ENCODE results near the gene TMEM267.
"Not testable (repeated sequence)": the region's sequence is repeated elsewhere in the genome, so short reads cannot be mapped to it uniquely, and the experiment has no call there.

The TMEM267 gene

GRCh38 chr5:43461066-43461465 is 22.6 kb downstream of the TMEM267 start:
- TF ChIP-seq CTCF (IDR thresholded peaks at IDR 0.05; ENCODE audit: control insufficient read depth, insufficient read depth, low read depth, low read length, missing control alignments), result no peak
- H3K4me3 ChIP-seq (ENCODE audit: control insufficient read depth, low read depth, low read length), result no peak overlapping the region
- DNase-seq (ENCODE audit: low read depth), result no peak

- no peak for TF ChIP-seq CTCF (IDR thresholded peaks at IDR 0.05; ENCODE audit: control insufficient read depth, insufficient read depth, low read depth, low read length, missing control alignments)
- no peak for DNase-seq (ENCODE audit: low read depth)
- H3K4me3 ChIP-seq (ENCODE audit: control insufficient read depth, low read depth, low read length), result no peak overlapping the region
Measured at GRCh38 chr5:43456556-43456955, 27.1 kb downstream of the TMEM267 start.

GRCh38 chr5:43441575-43441974 is 42.1 kb downstream of the TMEM267 start:
- DNase-seq (ENCODE audit: low read depth), result not testable (repeated sequence)

GRCh38 chr5:43437062-43437660 is 46.5 kb downstream of the TMEM267 start:
- no peak for TF ChIP-seq CTCF (IDR thresholded peaks at IDR 0.05; ENCODE audit: control insufficient read depth, insufficient read depth, low read depth, low read length, missing control alignments)
- no peak for DNase-seq (ENCODE audit: low read depth)
- no peak overlapping the region for H3K4me3 ChIP-seq (ENCODE audit: control insufficient read depth, low read depth, low read length)

More at GRCh38 chr5:43441575-43441974, 42.1 kb downstream of the TMEM267 start:
- H3K4me3 ChIP-seq (ENCODE audit: control insufficient read depth, low read depth, low read length), result not testable (repeated sequence)

GRCh38 chr5:43433382-43433781 is 50.3 kb downstream of the TMEM267 start:
- no peak overlapping the region for H3K4me3 ChIP-seq (ENCODE audit: control insufficient read depth, low read depth, low read length)

GRCh38 chr5:43432486-43433375 is 50.9 kb downstream of the TMEM267 start:
- no peak overlapping the region for H3K4me3 ChIP-seq (ENCODE audit: control insufficient read depth, low read depth, low read length)
- DNase-seq (ENCODE audit: low read depth), result peak; percentile 73
- TF ChIP-seq CTCF (IDR thresholded peaks at IDR 0.05; ENCODE audit: control insufficient read depth, insufficient read depth, low read depth, low read length, missing control alignments), result no peak

More at GRCh38 chr5:43433382-43433781, 50.3 kb downstream of the TMEM267 start:
- no peak for TF ChIP-seq CTCF (IDR thresholded peaks at IDR 0.05; ENCODE audit: control insufficient read depth, insufficient read depth, low read depth, low read length, missing control alignments)
- DNase-seq (ENCODE audit: low read depth), result no peak

GRCh38 chr5:43429706-43430105 is 54.0 kb downstream of the TMEM267 start:
- no peak for TF ChIP-seq CTCF (IDR thresholded peaks at IDR 0.05; ENCODE audit: control insufficient read depth, insufficient read depth, low read depth, low read length, missing control alignments)
- no peak overlapping the region for H3K4me3 ChIP-seq (ENCODE audit: control insufficient read depth, low read depth, low read length)
- no peak for DNase-seq (ENCODE audit: low read depth)

Data from AG09309 (cell line).